ENCODE results near the gene ZMAT1. TPM values are rescaled to one million over a fixed set of nuclear protein-coding genes. Genes with fewer than 3 reads are reported as not detected.

ZMAT1 gene
- total and polyA plus RNA-seq, 7 donors, result 0.60 to 2.3 (median 1.1) TPM

DNA sequence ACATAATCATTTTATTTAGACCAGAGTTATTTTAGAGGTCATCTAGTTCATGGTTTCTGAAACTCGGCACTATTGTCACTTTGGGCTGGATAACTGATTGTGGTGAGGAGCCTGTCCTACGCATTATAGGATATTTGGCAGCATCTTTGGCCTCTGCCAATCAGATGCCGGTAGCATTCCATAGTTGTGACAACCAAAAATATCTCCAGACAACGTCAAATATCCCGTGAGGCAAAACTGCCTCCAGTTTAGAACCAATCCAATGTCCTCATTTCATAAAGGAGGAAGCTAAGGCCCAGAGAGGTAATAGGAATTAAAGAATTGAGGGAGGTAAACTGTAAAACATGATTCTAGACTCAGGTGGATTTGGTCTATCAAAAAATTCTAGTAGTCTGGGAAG lies 6.1 kb downstream of the ZMAT1 start:
- no peak for ATAC-seq
- no peaks in the 10 kb centered on the region for H3K4me1 ChIP-seq
- DNase-seq, result no peak
- TF ChIP-seq, protein P1, sequence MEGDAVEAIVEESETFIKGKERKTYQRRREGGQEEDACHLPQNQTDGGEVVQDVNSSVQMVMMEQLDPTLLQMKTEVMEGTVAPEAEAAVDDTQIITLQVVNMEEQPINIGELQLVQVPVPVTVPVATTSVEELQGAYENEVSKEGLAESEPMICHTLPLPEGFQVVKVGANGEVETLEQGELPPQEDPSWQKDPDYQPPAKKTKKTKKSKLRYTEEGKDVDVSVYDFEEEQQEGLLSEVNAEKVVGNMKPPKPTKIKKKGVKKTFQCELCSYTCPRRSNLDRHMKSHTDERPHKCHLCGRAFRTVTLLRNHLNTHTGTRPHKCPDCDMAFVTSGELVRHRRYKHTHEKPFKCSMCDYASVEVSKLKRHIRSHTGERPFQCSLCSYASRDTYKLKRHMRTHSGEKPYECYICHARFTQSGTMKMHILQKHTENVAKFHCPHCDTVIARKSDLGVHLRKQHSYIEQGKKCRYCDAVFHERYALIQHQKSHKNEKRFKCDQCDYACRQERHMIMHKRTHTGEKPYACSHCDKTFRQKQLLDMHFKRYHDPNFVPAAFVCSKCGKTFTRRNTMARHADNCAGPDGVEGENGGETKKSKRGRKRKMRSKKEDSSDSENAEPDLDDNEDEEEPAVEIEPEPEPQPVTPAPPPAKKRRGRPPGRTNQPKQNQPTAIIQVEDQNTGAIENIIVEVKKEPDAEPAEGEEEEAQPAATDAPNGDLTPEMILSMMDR (IDR thresholded peaks at IDR 0.05), result no peak
- intact Hi-C loops (cut with DNase I), result loop anchor here in 1 of 2 donors (10.0 kb wide), 1 partner anchor 511 kb away; no protein-coding TSS in a partner anchor
- WGBS, 3 donors, result 47 to 56% (median 53%) methylated on average over 5 of the region's 5 CpGs
- H3K27ac ChIP-seq, result no peak overlapping the region
- H3K27me3 ChIP-seq (ENCODE audit: insufficient read depth in 3 of 3, low read length in 2 of 3), result no peaks in the 10 kb centered on the region
- no peaks in the 10 kb centered on the region for H3K36me3 ChIP-seq (ENCODE audit: insufficient read depth in 1 of 2, low read depth in 1 of 2)
- no peak overlapping the region for H3K4me3 ChIP-seq
- no peaks in the 10 kb centered on the region for H3K9me3 ChIP-seq

DNA sequence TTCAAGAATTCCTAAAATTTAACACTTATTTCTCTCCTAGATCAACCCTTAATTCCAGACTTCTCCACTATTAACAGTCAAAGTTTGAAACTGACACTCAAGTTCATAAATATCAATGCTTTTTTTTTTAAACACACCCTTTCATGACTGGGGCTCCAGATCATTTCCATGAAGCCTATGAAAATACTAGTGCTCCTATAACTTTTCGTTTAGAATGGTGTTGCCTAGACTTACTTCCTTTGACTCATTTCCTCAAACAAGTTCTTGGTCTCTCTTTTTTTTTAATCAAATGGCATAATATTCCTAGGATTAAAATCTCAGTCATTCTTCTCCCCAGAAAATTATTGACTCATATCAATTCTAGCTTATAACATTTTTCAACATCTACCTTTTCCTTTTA lies 13.1 kb downstream of the ZMAT1 start:
- H3K27ac ChIP-seq, result no peak overlapping the region
- no peaks in the 10 kb centered on the region for H3K27me3 ChIP-seq (ENCODE audit: insufficient read depth in 3 of 3, low read length in 2 of 3)
- H3K36me3 ChIP-seq (ENCODE audit: insufficient read depth in 1 of 2, low read depth in 1 of 2), result no peaks in the 10 kb centered on the region
- H3K4me3 ChIP-seq, result no peak overlapping the region
- intact Hi-C loops (cut with DNase I), result no loop called here
- H3K9me3 ChIP-seq, result peaks cover 6% of the 10 kb centered on the region
- no peaks in the 10 kb centered on the region for H3K4me1 ChIP-seq
- 62 to 69% (median 67%) methylated on average over 1 of the region's 1 CpG for WGBS, 3 donors
- TF ChIP-seq, protein P1 (IDR thresholded peaks at IDR 0.05), result no peak
- ATAC-seq, result no peak
- DNase-seq, result no peak

DNA sequence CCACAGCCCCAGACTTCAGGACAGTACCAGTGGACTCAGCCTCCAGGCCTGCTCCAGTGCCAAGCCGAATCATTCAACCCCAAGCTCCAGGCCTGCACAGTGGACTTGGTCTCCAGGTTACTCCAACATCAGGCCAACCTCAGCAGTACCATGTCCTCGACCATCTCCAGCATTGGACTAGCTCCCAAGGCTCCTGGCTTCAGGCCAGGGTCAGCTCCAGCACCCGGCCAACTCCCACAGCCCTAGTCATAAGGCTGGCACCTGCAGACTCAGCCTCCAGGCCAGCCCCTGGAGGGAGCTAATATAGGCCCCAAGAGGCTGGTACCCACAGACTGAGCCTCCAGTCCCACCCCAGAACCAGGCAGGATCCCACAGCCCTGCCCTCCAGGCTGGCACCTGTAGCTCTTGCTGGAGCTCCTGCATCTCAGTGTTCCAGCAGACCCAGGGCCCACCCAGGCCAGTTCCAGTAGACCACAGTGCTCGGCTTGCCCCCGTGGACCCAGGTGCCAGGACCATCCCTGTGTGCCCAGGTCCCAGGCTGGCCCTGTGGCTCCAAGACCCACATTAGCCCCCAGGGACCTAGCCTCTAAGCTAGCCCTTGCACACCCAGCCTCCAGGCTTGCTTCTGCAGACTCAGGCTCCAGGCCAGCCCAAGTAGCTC lies 25.6 kb downstream of the ZMAT1 start:
- H3K9me3 ChIP-seq, result peaks cover 19% of the 10 kb centered on the region
- 69 to 73% (median 70%) methylated on average over 4 to 5 of the region's 5 CpGs for WGBS, 3 donors
- ATAC-seq (no peak), DNase-seq (no peak)
- no peaks in the 10 kb centered on the region for H3K36me3 ChIP-seq (ENCODE audit: insufficient read depth in 1 of 2, low read depth in 1 of 2)
- TF ChIP-seq, protein P1 (IDR thresholded peaks at IDR 0.05), result no peak
- no peak overlapping the region for H3K27ac ChIP-seq
- H3K4me3 ChIP-seq, result no peak overlapping the region
- peaks cover 0 to 3% (median 0%) of the 10 kb centered on the region in 3 donors for H3K27me3 ChIP-seq (ENCODE audit: insufficient read depth in 3 of 3, low read length in 2 of 3)
- intact Hi-C loops (cut with DNase I), result no loop called here
- H3K4me1 ChIP-seq, result no peaks in the 10 kb centered on the region

DNA sequence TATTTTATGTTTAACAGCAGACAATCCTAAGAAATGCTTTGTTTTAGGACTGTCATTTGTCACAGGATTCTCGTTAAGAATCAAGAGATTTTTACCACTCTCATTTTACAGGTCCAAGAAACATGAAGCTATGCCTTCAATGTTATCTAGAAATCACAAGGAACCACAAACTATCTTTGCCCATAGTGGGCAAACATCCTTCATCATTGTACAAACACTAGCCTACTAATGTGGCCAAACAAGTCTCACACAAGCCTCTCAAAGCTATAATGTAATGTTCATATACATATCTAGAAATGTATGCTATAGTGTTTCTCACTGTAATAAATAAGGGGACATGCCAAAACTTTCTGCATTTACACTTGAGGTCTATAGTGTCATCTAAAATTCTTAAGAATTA lies 26.8 kb downstream of the ZMAT1 start:
- intact Hi-C loops (cut with DNase I), result no loop called here
- WGBS, 3 donors, result 82 to 96% (median 93%) methylated on average over 1 of the region's 1 CpG
- ATAC-seq, result no peak

More for the DNA sequence above, 26.8 kb downstream of the ZMAT1 start:
- Histone ChIP-seq H3K27ac (no peak overlapping the region), H3K36me3 (ENCODE audit: insufficient read depth in 1 of 2, low read depth in 1 of 2) (no peaks in the 10 kb centered on the region), H3K27me3 (ENCODE audit: insufficient read depth in 3 of 3, low read length in 2 of 3) (peaks cover 0 to 3% (median 0%) of the 10 kb centered on the region in 3 donors), H3K4me3 (no peak overlapping the region), H3K4me1 (no peaks in the 10 kb centered on the region), H3K9me3 (peaks cover 6% of the 10 kb centered on the region)
- TF ChIP-seq, protein P1 (IDR thresholded peaks at IDR 0.05), result no peak
- no peak for DNase-seq

Other genes with a start within 250 kb of the ZMAT1 start
- gene TCEAL2, start 193.7 kb upstream of the ZMAT1 start, total RNA-seq, result under 1 TPM in 1 of 4 donors, not detected in 3; 0.34 TPM
- under 1 TPM; 0.22 to 0.32 (median 0.30) TPM for gene TCEAL2, start 193.7 kb upstream of the ZMAT1 start, polyA plus RNA-seq
- gene TCEAL6, start 210.5 kb upstream of the ZMAT1 start, total RNA-seq, result not detected
- not detected for gene TCEAL6, start 210.5 kb upstream of the ZMAT1 start, polyA plus RNA-seq
- under 1 TPM in 1 of 4 donors, not detected in 3; 0.42 TPM for gene BEX5, start 223.9 kb upstream of the ZMAT1 start, total RNA-seq
- gene BEX5, start 223.9 kb upstream of the ZMAT1 start, polyA plus RNA-seq, result under 1 TPM; 0.09 to 0.20 (median 0.19) TPM